ENCODE measurements around the gene NCK1. TPM values are rescaled to one million over a fixed set of nuclear protein-coding genes. Genes with fewer than 3 reads are reported as not detected.

NCK1 gene
- total RNA-seq, 1 experiment from 2014 or later: 25.6 TPM

GRCh38 chr3:136982520-136983138 lies 120.6 kb downstream of the NCK1 start:
- no peaks in the 10 kb centered on the region for H3K9me3 ChIP-seq (ENCODE audit: control insufficient read depth in 1 of 2, insufficient read depth in 1 of 2, low read depth in 1 of 2, low read length in 2 of 2)
- no peak overlapping the region for H3K4me2 ChIP-seq (ENCODE audit: low read length)
- POLR2A ChIA-PET: no interaction called here
- H3K4me1 ChIP-seq (ENCODE audit: control insufficient read depth in 1 of 2, insufficient read depth in 2 of 2, low read length in 2 of 2): no peaks in the 10 kb centered on the region
- H3K9ac ChIP-seq (ENCODE audit: low read length): no peak overlapping the region
- no peaks in the 10 kb centered on the region for H3K27me3 ChIP-seq (ENCODE audit: insufficient read depth, low read length)
- ATAC-seq (no peak), DNase-seq (ENCODE audit: low read depth, low spot score) (no peak)
- CTCF ChIA-PET: no interaction called here
- H3K9me2 ChIP-seq (ENCODE audit: insufficient read depth): no peaks in the 10 kb centered on the region
- H4K20me1 ChIP-seq (ENCODE audit: insufficient read depth): no peaks in the 10 kb centered on the region
- no peak overlapping the region for H3K4me3 ChIP-seq (replicated peaks in 1 of 2; ENCODE audit: low read depth in 1 of 2, low read length in 2 of 2)
- H2AFZ ChIP-seq (ENCODE audit: low read depth, low read length, poor library complexity, severe bottlenecking): no peak overlapping the region
- no peak for TF ChIP-seq POLR2A (IDR thresholded peaks at IDR 0.05; ENCODE audit: borderline replicate concordance, extremely low read depth, insufficient read depth, insufficient read length)
- no peak for TF ChIP-seq MAX (IDR thresholded peaks at IDR 0.05)
- TF ChIP-seq SIN3A (IDR thresholded peaks at IDR 0.05; ENCODE audit: low read depth): no peak
- no peak for TF ChIP-seq SP1 (IDR thresholded peaks at IDR 0.05; ENCODE audit: low read depth)
- no peak for TF ChIP-seq POLR2AphosphoS5 (IDR thresholded peaks at IDR 0.05; ENCODE audit: low read depth, low read length)
- no peak for TF ChIP-seq EZH2 (IDR thresholded peaks at IDR 0.05)
- TF ChIP-seq ELF1 (IDR thresholded peaks at IDR 0.05; ENCODE audit: borderline replicate concordance, low read depth): no peak
- no peak for TF ChIP-seq CEBPB (IDR thresholded peaks at IDR 0.05; ENCODE audit: low read depth)
- TF ChIP-seq ZBTB33 (IDR thresholded peaks at IDR 0.05; ENCODE audit: extremely low read depth, insufficient replicate concordance, low read length): no peak
- no peak for TF ChIP-seq RAD21 (IDR thresholded peaks at IDR 0.05; ENCODE audit: low read depth)
- TF ChIP-seq ATF3 (IDR thresholded peaks at IDR 0.05): no peak
- TF ChIP-seq ZFX (IDR thresholded peaks at IDR 0.05): no peak
- TF ChIP-seq EGR1 (IDR thresholded peaks at IDR 0.05; ENCODE audit: low read depth): no peak
- TF ChIP-seq CTCF (IDR thresholded peaks at IDR 0.05 in 2 of 3, conservative IDR thresholded peaks at IDR 0.05 in 1 of 3; ENCODE audit: borderline replicate concordance in 1 of 3, insufficient read depth in 1 of 3, low read depth in 2 of 3, low read length in 2 of 3): no peak
- no peak for TF ChIP-seq REST (IDR thresholded peaks at IDR 0.05; ENCODE audit: low read depth)
- no peak for TF ChIP-seq EZH2phosphoT487 (IDR thresholded peaks at IDR 0.05; ENCODE audit: borderline replicate concordance)
- no peak for TF ChIP-seq JUND (IDR thresholded peaks at IDR 0.05)
- TF ChIP-seq TCF7L2 (IDR thresholded peaks at IDR 0.05; ENCODE audit: borderline replicate concordance, extremely low read depth, insufficient read depth, insufficient read length): no peak
- no peak for TF ChIP-seq FOSL1 (IDR thresholded peaks at IDR 0.05; ENCODE audit: low read depth)
- RAD21 ChIA-PET (ENCODE audit: low non-redundant PET in 1 of 2, low total read pairs in 2 of 2, uncharacterized antibody in 2 of 2, unreplicated experiment in 2 of 2): no interaction called here
- no peaks in the 10 kb centered on the region for H3K79me2 ChIP-seq (ENCODE audit: insufficient read depth, low read length)
- intact Hi-C loops (cut with micrococcal nuclease): no loop called here
- no peaks in the 10 kb centered on the region for H3K36me3 ChIP-seq (ENCODE audit: control insufficient read depth in 1 of 2, insufficient read depth in 2 of 2, low read length in 2 of 2)
- H3K27ac ChIP-seq (ENCODE audit: low read depth, low read length): no peak overlapping the region
- BruUV-seq (replicated peaks): no TSS peak
